ENCODE measurements around the gene C1orf35.

C1orf35 gene

DNA sequence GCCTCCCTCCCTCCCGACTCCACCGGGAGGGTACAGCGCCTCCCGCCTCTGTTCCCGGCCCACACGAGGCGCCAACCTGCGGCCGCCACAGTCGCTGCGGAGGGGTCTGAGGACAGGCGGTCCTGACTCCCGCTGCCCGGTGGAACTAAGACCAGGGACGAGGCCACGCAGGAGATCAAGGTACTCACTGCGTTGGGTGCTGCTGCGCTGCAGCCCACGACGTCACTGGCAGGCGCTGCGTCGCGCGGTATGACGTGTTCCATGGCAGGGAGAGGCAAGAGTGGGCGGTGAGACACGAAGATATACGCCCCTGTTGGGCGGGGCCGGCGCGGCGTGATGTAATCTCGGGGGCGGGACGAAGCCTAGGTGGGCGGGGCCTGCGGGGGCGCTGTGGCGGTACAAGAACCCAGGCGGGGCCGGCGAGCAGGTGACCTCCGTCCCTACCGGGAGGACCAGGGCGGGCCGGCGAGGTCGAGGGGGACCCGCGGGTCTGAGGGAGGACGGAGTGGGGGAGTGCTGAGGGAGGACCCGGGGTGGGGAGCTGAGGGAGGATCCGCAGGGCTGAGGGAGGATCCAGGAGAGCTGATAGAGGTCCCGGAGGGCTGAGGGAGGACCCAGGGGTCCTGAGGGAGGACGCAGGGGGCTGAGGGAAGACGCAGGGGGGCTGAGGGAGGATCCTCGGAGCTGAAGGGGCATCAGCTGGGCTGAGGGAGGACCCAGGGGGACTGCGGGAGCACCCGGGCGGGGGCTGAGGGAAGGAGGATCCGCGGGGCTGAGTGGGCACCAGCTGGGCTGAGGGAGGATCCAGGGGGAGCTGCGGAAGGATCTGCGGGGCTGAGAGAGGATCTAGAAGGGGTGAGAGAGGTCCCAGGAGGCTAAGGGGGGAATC, 6.2 kb upstream of the C1orf35 start, which contains the start of gene MRPL55:
MRPL55 (minus strand) TSS at position 227 of the 889 bp plus-strand sequence. CDS start 1,039 bp downstream, outside the sequence.
- DNase-seq (ENCODE audit: low read depth in 2 of 2) = peak; percentile 94 to 99

- no peak for DNase-seq (ENCODE audit: low read depth in 2 of 2)
Observed at GRCh38 chr1:228108742-228109072, 5.6 kb upstream of the C1orf35 start.

- no peak for DNase-seq (ENCODE audit: low read depth in 2 of 2)
Observed at GRCh38 chr1:228108055-228108690, 5.0 kb upstream of the C1orf35 start.

- no peak for DNase-seq (ENCODE audit: low read depth in 2 of 2)
Observed at GRCh38 chr1:228107636-228108035, 4.5 kb upstream of the C1orf35 start.

GRCh38 chr1:228106800-228107054, 3.6 kb upstream of the C1orf35 start:
- DNase-seq (ENCODE audit: low read depth in 2 of 2) = no peak

GRCh38 chr1:228105996-228106799, 3.1 kb upstream of the C1orf35 start:
- no peak for DNase-seq (ENCODE audit: low read depth in 2 of 2)

DNA sequence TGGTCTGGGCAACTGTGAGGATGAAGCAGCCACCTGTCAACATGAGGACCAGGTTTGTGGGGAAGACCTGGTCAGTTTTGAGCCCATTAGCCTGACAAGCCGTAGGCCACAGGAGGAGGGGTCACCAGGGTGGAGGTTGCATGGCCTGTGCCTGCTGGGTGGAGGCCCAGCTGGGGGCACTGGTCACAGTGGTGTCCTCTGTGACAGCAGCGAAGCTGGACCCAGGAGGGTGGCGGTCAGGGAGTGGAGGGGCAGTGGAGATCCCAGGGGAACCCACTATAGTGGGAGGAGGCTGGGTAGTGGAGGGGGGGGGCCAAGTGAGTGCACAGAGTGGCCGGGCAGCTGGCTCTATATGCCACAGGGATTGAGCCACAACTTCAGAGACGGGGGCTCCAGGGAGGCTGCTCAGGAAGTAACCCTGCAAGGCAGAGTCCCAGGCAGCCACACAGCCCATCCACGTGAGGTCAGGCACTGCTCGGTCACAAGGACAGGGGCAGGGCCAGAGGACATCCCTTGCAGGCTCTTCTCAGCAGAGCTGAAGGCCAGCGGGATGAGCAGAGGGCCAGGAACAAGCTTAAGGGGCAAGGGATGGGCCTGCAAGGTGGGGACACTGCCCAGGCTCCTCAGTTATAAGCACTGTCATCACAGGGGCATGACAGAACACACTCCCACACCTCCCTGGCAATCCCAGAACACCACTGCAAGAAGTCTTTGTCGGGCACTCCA, 2.3 kb upstream of the C1orf35 start:
- no peak for DNase-seq (ENCODE audit: low read depth in 2 of 2)

DNA sequence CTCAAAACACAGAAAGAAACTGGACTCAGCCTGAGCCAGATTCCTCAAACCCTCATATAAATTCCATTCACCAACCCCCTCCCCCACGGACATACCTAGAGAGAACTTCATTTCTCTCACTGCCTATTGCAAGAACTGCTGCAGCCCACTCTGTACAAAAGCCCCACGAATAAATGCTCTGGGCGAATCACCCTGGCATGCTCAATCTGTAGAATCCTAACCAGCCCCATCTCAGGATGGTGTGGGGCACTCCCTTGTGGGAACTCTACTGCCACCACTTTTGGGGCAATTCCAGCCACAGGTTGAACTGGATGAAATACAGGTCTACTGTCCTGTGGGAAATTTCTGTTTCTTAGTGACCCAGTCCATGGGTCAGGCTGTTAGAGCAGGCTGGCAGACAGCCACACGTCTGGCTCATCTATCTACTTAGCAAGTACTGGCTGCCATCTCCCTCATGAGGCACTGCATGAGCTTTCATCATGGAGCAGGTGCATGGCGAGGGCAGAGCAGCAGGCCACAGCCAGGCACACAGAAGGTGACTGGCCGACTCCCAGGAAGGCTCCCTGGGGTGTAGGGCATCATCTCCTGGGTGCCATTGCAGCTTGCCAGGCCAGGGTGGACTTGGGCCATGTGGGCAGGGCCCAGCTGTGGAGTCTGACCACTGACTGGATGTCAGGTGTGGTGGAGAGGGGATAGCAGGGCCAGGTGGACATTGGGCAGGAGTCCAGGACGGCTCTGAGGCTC, 1.6 kb upstream of the C1orf35 start:
- no peak for DNase-seq (ENCODE audit: low read depth in 2 of 2)

GRCh38 chr1:228101994-228102790, 933 bp downstream of the C1orf35 start:
- DNase-seq (ENCODE audit: low read depth in 2 of 2) = peak; percentile 37 to 48

DNA sequence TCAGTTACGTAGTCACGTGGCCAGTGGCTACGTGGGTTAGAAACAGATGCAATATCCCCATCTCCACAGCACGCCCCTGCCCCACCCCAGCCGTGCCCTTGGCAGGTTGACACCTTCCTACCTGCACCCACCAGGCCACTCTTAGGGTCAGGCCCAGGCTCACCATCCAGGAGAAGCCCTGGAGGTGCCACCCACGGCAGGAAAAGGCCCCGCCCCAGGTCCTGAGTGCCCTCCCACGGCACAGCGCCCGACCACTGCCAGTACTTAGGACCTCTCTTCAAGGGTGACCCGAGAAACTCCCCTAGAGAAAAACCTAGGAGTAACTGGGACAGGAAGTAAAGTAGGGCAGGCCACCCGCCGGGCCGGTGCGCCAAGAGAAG, 1.5 kb downstream of the C1orf35 start:
- DNase-seq (ENCODE audit: low read depth in 2 of 2) = no peak

DNA sequence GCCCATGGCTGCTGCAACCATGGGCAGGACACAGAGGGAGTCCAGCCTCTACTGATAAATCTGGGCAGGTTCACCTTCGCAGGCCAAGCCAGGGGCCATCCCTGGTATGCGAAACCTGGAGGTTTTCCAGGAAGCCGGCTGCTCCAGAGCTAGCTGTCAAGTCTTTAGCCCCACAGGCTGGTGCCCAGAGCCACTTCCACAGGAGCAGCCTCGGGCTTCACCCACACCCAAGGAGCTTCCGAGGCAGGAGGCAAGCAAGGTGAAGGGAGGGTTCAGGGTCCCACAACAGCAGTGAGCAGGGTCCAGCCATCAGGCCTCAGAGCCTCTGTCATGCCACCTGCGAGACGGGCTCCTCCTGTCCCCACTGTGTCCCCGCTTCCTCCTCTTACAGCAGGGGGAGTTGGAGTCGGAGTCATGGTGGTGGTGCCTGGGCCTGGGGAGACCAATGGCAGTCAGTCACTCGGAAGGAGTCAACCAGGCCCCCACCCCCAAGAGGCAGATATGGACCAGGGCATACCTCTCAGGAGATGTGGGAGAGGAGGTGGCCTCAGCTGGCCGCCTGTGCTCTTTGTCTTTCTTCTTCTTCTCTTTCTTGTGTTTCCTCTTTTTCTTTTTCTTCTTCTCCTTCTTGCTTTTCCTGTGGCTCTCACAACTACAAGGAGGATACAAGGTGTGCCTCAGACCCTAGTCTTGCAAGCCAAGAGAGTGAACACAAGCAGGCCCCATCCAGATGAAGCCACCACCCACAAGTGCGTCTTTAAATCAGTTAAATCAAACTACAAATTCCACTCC, 2.1 kb downstream of the C1orf35 start:
- no peak for DNase-seq (ENCODE audit: low read depth in 2 of 2)

DNA sequence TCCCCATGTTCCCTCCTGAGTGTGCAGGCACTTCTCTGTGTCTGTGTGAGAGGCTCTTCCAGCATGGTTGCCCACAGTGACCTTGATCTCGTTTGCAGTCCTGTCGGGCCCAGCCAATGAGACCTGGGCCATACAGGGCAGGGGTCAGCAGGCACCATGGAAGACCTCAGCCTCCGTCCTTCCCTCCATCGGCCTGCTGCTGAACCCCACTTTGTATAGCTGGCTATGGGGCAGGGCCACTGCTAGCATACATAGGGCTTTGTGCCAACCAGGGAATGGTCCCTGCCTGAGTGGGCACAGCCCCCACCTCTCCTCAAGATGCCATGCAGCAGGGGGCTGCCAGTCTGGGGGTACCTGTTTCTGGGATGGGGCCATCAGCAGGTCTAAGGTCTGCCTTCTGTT, 3.8 kb downstream of the C1orf35 start:
- DNase-seq (ENCODE audit: low read depth in 2 of 2) = no peak

DNA sequence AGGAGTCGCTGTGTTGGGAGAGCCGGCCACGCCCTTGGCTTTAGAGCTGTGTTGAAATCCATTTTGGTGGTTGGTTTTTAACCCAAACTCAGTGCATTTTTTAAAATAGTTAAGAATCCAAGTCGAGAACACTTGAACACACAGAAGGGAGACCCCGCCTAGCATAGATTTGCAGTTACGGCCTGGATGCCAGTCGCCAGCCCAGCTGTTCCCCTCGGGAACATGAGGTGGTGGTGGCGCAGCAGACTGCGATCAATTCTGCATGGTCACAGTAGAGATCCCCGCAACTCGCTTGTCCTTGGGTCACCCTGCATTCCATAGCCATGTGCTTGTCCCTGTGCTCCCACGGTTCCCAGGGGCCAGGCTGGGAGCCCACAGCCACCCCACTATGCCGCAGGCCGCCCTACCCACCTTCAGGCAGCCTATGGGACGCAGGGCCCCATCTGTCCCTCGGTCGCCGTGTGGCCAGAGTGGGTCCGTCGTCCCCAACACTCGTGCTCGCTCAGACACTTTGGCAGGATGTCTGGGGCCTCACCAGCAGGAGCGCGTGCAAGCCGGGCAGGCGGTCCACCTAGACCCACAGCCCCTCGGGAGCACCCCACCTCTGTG, 4.7 kb downstream of the C1orf35 start:
- no peak for DNase-seq (ENCODE audit: low read depth in 2 of 2)

GRCh38 chr1:228097333-228098081, 5.6 kb downstream of the C1orf35 start:
- no peak for DNase-seq (ENCODE audit: low read depth in 2 of 2)

- no peak for DNase-seq (ENCODE audit: low read depth in 2 of 2)
Observed at GRCh38 chr1:228096416-228097332, 6.5 kb downstream of the C1orf35 start.

DNA sequence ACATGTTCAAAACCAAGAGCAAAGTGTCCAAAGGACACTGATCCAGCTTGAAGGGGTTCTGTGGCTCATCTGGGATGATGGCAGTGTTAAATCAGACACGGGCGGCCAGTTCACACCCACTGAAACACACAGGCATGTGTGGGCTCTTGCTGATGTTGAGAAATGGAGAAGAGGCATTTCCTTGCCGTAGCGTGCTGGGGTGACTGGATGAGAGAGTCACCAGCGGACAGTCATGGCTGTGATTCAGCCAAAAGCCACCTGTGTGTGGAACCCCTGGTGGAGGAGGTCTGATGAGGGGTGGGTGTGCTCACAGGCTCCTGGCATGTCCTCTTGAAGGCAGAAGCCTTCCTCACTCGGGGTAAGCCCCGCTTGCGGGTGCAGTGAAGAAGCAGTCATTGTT, 7.2 kb downstream of the C1orf35 start:
- DNase-seq (ENCODE audit: low read depth in 2 of 2) = no peak

DNA sequence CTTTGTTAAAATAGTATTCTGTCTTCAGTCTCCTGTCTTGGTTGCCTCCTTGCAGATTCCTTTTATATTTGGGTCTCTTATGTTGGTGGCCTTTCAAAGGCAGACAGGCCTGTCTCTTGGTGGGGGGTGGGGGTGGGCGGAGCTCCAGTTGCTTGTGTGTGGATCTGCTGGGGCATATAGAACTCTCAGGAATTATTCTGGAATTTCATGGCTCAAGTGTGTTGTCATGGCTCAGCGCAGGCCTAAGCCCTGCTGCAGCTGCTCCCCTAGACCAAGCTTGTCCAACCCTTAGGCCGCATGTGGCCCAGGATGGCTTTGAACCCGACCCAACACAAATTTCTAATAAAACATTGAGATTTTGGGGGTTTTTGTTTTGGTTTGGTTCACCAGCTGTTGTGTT, 8.0 kb downstream of the C1orf35 start:
- DNase-seq (ENCODE audit: low read depth in 2 of 2) = no peak

Data from stimulated activated CD8-positive, alpha-beta memory T cell treated with anti-CD3 and anti-CD28 coated beads, Interleukin-2, amount 100 ng/mL, for 48 hours (primary cell).